ENCODE measurements around the gene SH3TC1.

The SH3TC1 gene

DNA sequence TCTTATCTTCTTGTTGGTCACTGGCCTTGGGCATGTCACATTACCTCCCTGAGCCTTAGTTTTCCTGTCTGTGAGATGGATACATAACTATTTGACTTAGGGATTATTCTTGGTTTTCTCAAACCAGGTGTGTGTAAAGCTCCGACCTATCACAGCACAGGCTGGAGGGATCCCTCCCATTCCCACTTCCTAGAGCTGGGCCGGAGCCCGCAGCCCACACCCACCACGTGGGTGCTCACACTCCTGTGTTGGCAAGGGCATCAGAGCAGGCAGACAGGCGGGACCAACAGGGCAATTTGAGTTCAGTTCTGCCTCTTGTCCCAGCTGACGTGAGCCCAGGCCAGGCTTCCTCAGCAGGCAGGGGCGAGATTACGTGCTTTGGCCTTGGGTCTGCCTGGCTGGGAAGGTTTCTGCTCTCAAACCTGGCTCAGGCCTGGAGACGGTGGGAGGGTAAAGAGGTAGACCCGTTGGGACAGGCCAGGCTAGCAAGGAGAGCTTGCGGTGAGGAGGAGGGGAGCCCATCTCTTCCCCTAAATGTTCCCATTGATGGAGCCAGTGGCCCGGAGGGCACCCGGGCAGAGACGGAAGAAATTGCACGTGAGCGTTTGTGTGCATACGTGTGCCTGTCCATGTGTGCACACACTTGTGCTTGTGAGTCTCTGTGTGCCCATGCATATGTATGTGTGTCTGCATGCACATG lies 734 bp upstream of the SH3TC1 start:
- DNase-seq (ENCODE audit: low read depth in 2 of 2, low spot score in 1 of 2), result no peak

DNA sequence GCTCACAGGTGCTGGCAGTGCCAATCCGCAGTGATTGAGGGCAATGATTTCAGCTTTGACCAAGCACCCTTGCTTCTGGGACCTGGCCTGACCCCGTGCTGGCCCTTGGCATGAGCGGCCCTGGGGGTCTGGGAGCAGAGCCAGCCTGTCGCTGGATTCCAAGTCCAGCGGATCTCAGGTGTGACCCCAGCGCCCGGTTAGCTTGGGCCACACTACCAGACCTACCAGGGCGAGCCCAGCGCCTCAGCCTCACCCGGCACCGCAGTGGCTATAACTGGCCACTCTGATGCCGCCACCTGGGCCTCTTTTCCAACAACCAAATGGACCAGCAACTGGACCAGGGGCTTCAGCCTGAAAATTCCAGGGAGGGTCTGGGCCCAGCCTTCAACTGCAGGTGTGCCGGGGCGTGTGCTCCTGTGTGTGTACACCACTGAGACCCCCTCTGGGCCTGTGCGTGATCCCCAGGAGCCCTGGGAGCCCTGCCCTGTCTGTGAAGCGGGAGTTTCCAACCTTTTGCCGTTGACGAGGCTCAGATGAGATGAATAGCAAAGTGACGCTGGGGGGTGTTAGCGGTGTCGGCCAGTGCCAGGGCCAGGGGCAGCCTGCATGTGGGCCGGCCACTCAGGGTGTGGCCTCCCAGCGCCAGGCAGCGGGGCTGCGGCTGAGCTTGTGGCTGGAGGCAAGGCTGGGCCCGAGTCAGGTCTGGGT lies 658 bp downstream of the SH3TC1 start:
- no peak for DNase-seq (ENCODE audit: low read depth in 2 of 2, low spot score in 1 of 2)

GRCh38 chr4:8200302-8200975 lies 1.3 kb downstream of the SH3TC1 start:
- no peak for DNase-seq (ENCODE audit: low read depth in 2 of 2, low spot score in 1 of 2)

GRCh38 chr4:8201321-8201781 lies 2.3 kb downstream of the SH3TC1 start:
- no peak for DNase-seq (ENCODE audit: low read depth in 2 of 2, low spot score in 1 of 2)

DNA sequence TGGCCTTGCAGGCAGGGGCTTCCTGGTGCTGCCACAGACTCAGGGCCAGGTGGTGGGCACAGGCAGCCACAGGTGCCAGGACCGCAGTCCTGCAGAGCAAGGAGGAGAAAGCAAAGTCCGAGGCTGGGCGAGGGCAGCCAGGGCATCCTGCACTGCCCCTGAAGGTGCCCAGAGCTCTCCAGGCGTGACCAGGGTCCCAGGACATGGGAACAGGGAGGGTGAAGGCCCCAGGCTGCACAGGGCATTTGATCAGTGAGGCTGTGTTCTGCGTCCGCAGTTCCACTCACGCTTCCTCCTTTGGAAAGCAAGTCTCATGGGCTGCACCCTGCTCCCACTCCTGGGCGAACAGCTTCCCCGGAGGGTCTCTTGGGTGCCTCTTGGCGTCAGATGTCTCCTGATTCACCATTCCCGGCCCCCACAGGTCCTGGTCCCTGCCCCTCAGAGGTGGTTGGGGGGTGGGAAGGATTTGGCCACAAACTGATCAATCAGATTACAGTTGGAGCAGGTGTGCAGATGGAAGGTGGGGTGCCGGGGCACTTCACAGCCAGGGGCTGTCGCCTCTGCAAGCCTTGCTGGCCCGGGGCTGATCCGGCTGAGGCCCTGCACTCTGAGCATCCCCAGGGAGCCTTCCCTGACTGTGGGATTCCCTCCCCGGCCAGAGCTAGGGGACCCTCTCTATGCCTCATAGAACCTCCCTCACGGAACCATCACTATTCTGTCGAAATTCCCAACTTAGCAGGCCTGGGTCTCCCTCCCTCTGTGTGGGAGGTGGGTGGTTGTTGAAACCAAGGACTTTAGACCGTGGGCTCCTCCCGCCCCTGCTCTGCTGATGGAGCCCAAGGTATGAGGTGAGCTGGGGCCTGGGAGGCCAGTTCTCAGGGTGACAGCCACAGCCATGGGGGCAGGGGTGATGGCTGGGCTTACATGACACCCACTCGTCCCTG lies 3.3 kb downstream of the SH3TC1 start:
- DNase-seq (ENCODE audit: low read depth in 2 of 2, low spot score in 1 of 2), result no peak

GRCh38 chr4:8203052-8203401 lies 3.9 kb downstream of the SH3TC1 start:
- DNase-seq (ENCODE audit: low read depth in 2 of 2, low spot score in 1 of 2), result no peak

- no peak for DNase-seq (ENCODE audit: low read depth in 2 of 2, low spot score in 1 of 2)
Measured at GRCh38 chr4:8203817-8204216, 4.7 kb downstream of the SH3TC1 start.

GRCh38 chr4:8204576-8205227 lies 5.6 kb downstream of the SH3TC1 start:
- no peak for DNase-seq (ENCODE audit: low read depth in 2 of 2, low spot score in 1 of 2)

GRCh38 chr4:8205241-8205707 lies 6.2 kb downstream of the SH3TC1 start:
- no peak for DNase-seq (ENCODE audit: low read depth in 2 of 2, low spot score in 1 of 2)

- DNase-seq (ENCODE audit: low read depth in 2 of 2, low spot score in 1 of 2), result no peak
Measured at GRCh38 chr4:8205749-8206611, 6.9 kb downstream of the SH3TC1 start.

DNA sequence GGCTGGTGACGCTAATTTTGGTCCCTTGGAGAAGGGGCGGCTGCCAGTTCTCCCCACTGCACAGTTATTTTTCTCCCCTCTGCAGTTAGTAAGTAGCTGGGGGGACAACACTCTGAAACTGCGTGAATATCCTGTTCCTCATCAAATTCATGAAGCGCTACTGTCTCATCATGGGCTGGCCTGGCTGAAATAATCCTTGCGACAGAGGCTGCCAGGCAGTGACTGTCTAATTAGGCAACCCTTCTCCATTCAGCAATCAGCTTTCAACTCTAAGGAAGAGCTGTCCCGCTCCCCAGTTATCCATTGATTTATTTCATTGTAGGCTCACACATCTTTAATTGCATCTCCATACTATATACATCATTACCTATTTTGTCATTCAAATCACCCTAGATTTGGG lies 8.2 kb downstream of the SH3TC1 start:
- no peak for DNase-seq (ENCODE audit: low read depth in 2 of 2, low spot score in 1 of 2)

DNA sequence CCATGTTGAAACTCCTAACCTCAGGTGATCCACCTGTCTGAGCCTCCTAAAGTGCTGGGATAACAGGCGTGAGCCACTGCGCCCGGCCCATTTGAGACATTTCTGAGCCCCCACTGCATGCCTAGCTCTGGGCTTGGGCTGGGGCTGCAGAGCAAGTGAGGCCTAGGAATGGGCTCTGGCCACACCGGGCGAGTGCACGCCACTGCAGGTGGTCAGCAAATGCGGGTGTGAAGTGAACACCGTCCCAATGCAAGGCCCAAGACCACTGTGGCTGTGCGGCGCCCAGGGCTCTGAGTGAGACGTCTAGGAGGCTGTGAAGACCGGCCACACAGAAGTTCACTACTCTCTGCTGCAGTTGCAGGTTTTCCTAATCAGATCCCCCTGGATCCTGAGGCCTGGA lies 9.5 kb downstream of the SH3TC1 start:
- no peak for DNase-seq (ENCODE audit: low read depth in 2 of 2, low spot score in 1 of 2)

DNA sequence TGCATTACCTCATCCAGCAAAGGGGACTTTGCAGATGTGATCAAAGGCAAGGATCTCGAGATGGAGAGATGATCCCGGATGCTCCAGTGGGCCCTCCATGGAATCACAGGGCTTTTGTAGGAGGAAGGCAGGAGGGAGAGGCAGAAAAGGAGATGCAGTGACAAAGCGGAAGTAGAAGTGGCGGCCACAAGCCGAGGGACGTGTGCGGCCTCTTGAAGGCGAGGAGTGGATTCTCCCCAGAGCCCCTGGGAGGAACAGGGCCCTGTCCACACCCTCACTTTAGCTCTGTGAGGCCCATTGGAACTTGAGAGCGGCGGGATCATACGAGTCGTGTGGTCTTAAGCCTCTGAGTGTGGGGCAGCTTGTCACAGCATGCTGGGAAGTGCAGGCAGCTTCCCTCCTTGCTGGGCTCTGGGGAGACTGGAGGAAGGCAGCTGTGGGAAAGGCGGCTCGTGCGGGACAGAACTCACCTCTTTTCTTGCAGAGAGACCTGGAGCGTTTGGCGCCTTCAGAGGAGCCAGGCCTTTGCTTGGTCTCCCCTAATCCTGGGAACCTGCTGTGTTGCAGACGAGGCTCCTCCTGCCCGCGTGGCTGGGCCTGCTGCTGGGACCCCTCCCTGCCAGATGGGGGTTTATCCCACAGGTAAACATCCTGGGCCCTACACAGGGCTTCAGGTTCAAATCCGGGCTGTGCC lies 10.2 kb downstream of the SH3TC1 start:
- DNase-seq (ENCODE audit: low read depth in 2 of 2, low spot score in 1 of 2), result no peak

DNA sequence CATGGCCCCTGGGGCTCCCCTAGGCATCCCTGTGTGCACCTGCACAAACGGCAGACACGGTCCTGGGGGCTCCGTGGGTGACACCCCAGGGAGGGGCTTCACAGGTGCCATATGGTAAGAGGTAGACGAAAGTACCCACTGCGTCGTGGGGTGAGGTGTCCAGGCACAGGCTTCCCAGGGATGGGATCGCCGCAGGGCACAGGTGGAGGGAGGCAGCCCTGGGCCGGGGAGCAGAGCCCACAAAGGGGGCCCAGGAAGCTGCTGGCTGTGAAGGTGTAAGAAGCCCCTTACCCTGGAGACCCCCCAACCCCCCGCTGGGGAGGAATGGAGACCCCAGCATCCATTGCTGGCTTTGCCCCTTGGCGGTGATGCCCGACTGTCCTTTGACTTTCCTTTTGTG lies 10.9 kb downstream of the SH3TC1 start:
- no peak for DNase-seq (ENCODE audit: low read depth in 2 of 2, low spot score in 1 of 2)

DNA sequence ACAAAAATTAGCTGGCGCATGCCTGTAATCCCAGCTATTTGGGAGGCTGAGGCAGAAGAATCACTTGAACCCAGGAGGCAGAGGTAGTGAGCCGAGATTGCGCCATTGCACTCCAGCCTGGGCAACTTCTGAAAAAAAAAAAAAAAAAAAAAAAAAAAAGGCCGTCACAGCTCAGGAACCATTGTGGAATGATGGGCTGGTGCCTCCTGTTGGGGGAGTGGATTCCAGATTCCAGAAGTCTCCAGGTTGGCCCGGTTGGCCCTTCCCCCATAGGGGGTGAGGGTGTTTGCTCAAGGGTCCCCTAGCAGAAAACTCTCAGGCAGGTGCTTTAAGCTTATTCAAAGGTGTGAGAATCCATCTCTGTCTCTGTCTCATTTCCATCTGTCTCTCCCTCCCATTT lies 11.5 kb downstream of the SH3TC1 start:
- no peak for DNase-seq (ENCODE audit: low read depth in 2 of 2, low spot score in 1 of 2)

GRCh38 chr4:8211251-8211650 lies 12.2 kb downstream of the SH3TC1 start:
- no peak for DNase-seq (ENCODE audit: low read depth in 2 of 2, low spot score in 1 of 2)

GRCh38 chr4:8211737-8212581 lies 12.9 kb downstream of the SH3TC1 start:
- no peak for DNase-seq (ENCODE audit: low read depth in 2 of 2, low spot score in 1 of 2)

- no peak for DNase-seq (ENCODE audit: low read depth in 2 of 2, low spot score in 1 of 2)
Measured at GRCh38 chr4:8212622-8213021, 13.5 kb downstream of the SH3TC1 start.

All from stimulated activated CD8-positive, alpha-beta memory T cell treated with anti-CD3 and anti-CD28 coated beads, Interleukin-4, amount 100 ng/mL, for 1 hour (primary cell).